MV-4-11 (cell line): ENCODE results near the gene HOXA6.
A peak's percentile ranks its signal among the peaks of the same experiment; 100 is the strongest.

Experiments used
- DNase-seq: peaks from one replicate; lab custom pipeline; 2025; lab: John Stamatoyannopoulos, UW

Gene HOXA6

GRCh38 chr7:27095897-27096767 is 51.4 kb downstream of the HOXA6 start, which contains the start of gene HOXA1:
Gene HOXA1 (minus strand): TSS chr7:27096000. CDS start chr7:27095912, 88 bp downstream.
- DNase-seq: peak; percentile 89
